ENCODE results near the gene PROC. TPM values are rescaled to one million over a fixed set of nuclear protein-coding genes. Genes with fewer than 3 reads are reported as not detected.

The PROC gene
- total RNA-seq, 1 donor from 2014 or later: 8.9 TPM

GRCh38 chr2:127437781-127438726 is 19.8 kb downstream of the PROC start:
- Mint-ChIP-seq H3K27me3 (no peaks in the 10 kb centered on the region), H3K4me3 (no peak overlapping the region), H3K9me3 (peaks cover 6% of the 10 kb centered on the region), H3K27ac (no peak overlapping the region), H3K4me1 (ENCODE audit: unreplicated experiment) (no peaks in the 10 kb centered on the region), H3K36me3 (no peaks in the 10 kb centered on the region)
- DNase-seq (ENCODE audit: extremely low spot score, unreplicated experiment): no peak
- TF ChIP-seq CTCF (conservative IDR thresholded peaks at IDR 0.05): no peak

DNA sequence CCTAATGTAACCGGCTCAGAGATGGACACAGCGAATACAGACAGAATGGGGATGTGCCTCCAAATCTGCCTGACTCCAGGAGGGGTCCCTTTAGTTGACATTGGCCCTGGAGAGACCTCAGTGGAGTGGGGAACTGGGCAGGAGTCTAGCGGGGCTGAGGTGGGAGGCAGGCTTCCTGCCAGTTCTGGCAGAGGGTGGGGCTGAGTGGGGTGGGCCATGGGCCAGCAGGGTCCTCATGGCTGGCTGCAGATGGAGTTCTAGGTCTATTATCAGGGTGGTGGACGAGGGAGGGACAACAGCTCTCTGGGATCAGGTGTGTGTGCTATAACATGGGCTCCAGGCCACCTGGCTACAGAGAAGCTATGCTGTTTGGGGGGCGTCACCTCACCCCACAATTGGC is 21.1 kb downstream of the PROC start:
- Mint-ChIP-seq H3K27ac (no peak overlapping the region), H3K9me3 (peaks cover 6% of the 10 kb centered on the region), H3K36me3 (no peaks in the 10 kb centered on the region), H3K27me3 (no peaks in the 10 kb centered on the region), H3K4me3 (no peak overlapping the region), H3K4me1 (ENCODE audit: unreplicated experiment) (no peaks in the 10 kb centered on the region)
- no peak for DNase-seq (ENCODE audit: extremely low spot score, unreplicated experiment)
- TF ChIP-seq CTCF (conservative IDR thresholded peaks at IDR 0.05): no peak

GRCh38 chr2:127448526-127448925 is 30.3 kb downstream of the PROC start:
- no peak overlapping the region for H3K4me3 Mint-ChIP-seq
- no peak for TF ChIP-seq CTCF (conservative IDR thresholded peaks at IDR 0.05)
- H3K9me3 Mint-ChIP-seq: peaks cover 4% of the 10 kb centered on the region
- no peak for DNase-seq (ENCODE audit: extremely low spot score, unreplicated experiment)
- H3K27ac Mint-ChIP-seq: no peak overlapping the region
- peaks cover 17% of the 10 kb centered on the region for H3K4me1 Mint-ChIP-seq (ENCODE audit: unreplicated experiment)
- H3K27me3 Mint-ChIP-seq: no peaks in the 10 kb centered on the region
- H3K36me3 Mint-ChIP-seq: no peaks in the 10 kb centered on the region

- H3K27ac Mint-ChIP-seq: no peak overlapping the region
- TF ChIP-seq CTCF (conservative IDR thresholded peaks at IDR 0.05): no peak
- no peak for DNase-seq (ENCODE audit: extremely low spot score, unreplicated experiment)
- no peaks in the 10 kb centered on the region for H3K36me3 Mint-ChIP-seq
- H3K4me1 Mint-ChIP-seq (ENCODE audit: unreplicated experiment): peaks cover 17% of the 10 kb centered on the region
- H3K9me3 Mint-ChIP-seq: peaks cover 4% of the 10 kb centered on the region
- H3K4me3 Mint-ChIP-seq: no peak overlapping the region
- no peaks in the 10 kb centered on the region for H3K27me3 Mint-ChIP-seq
Observed at GRCh38 chr2:127449414-127449813, 31.2 kb downstream of the PROC start.

DNA sequence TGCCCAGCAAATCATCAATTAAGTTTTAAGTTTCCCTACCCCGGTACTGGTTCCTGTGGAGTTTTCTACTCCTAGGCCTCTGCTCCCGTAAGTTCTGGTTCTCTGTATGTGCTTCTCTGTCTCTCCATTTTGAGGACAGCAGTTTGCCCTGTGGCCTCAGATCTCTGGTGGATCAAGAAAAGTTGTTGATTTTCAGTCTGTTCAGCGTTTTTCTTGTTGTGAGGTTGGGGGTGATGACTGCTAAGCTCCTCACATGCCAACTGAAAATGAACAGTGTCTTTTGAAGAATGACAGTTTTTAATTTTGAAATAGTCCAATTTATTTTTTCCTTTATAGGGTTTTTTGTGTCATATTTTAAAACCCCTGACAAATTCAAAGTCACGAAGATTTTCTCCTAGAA is 31.7 kb downstream of the PROC start:
- H3K27ac Mint-ChIP-seq: no peak overlapping the region
- TF ChIP-seq CTCF (conservative IDR thresholded peaks at IDR 0.05): no peak
- H3K4me1 Mint-ChIP-seq (ENCODE audit: unreplicated experiment): peaks cover 18% of the 10 kb centered on the region
- H3K27me3 Mint-ChIP-seq: no peaks in the 10 kb centered on the region
- DNase-seq (ENCODE audit: extremely low spot score, unreplicated experiment): no peak
- H3K9me3 Mint-ChIP-seq: peaks cover 3% of the 10 kb centered on the region
- no peak overlapping the region for H3K4me3 Mint-ChIP-seq
- H3K36me3 Mint-ChIP-seq: no peaks in the 10 kb centered on the region

Measured in type B pancreatic cell (in vitro differentiated cells).